ENCODE measurements around the gene CADM2. TPM values are rescaled to one million over a fixed set of nuclear protein-coding genes. Genes with fewer than 3 reads are reported as not detected.

The CADM2 gene
- total RNA-seq, 1 experiment from 2014 or later, result not detected

- Histone ChIP-seq H3K9ac (ENCODE audit: low read length) (no peak overlapping the region), H3K9me3 (ENCODE audit: control insufficient read depth in 1 of 2, insufficient read depth in 1 of 2, low read depth in 1 of 2, low read length in 2 of 2) (peaks cover 10 to 13% of the 10 kb centered on the region in 2 experiments; a peak in 2 of 4 replicates), H3K27me3 (ENCODE audit: insufficient read depth, low read length) (no peaks in the 10 kb centered on the region), H3K4me3 (replicated peaks in 1 of 2; ENCODE audit: low read depth in 1 of 2, low read length in 2 of 2) (no peak overlapping the region), H3K36me3 (ENCODE audit: control insufficient read depth in 1 of 2, insufficient read depth in 2 of 2, low read length in 2 of 2) (no peaks in the 10 kb centered on the region), H4K20me1 (ENCODE audit: insufficient read depth) (no peaks in the 10 kb centered on the region), H3K4me1 (ENCODE audit: control insufficient read depth in 1 of 2, insufficient read depth in 2 of 2, low read length in 2 of 2) (no peaks in the 10 kb centered on the region), H3K27ac (ENCODE audit: low read depth, low read length) (no peak overlapping the region), H3K79me2 (ENCODE audit: insufficient read depth, low read length) (no peaks in the 10 kb centered on the region), H3K4me2 (ENCODE audit: low read length) (no peak overlapping the region), H3K9me2 (ENCODE audit: insufficient read depth) (no peaks in the 10 kb centered on the region), H2AFZ (ENCODE audit: low read depth, low read length, poor library complexity, severe bottlenecking) (no peak overlapping the region)
- no peak for ATAC-seq
- POLR2A ChIA-PET, result no interaction called here
- no peak for DNase-seq (ENCODE audit: low read depth, low spot score)
- intact Hi-C loops (cut with micrococcal nuclease), result no loop called here
- no TSS peak for BruUV-seq (replicated peaks)
- RAD21 ChIA-PET (ENCODE audit: low non-redundant PET in 1 of 2, low total read pairs in 2 of 2, uncharacterized antibody in 2 of 2, unreplicated experiment in 2 of 2), result no interaction called here
- CTCF ChIA-PET, result no interaction called here
- TF ChIP-seq, protein P1, sequence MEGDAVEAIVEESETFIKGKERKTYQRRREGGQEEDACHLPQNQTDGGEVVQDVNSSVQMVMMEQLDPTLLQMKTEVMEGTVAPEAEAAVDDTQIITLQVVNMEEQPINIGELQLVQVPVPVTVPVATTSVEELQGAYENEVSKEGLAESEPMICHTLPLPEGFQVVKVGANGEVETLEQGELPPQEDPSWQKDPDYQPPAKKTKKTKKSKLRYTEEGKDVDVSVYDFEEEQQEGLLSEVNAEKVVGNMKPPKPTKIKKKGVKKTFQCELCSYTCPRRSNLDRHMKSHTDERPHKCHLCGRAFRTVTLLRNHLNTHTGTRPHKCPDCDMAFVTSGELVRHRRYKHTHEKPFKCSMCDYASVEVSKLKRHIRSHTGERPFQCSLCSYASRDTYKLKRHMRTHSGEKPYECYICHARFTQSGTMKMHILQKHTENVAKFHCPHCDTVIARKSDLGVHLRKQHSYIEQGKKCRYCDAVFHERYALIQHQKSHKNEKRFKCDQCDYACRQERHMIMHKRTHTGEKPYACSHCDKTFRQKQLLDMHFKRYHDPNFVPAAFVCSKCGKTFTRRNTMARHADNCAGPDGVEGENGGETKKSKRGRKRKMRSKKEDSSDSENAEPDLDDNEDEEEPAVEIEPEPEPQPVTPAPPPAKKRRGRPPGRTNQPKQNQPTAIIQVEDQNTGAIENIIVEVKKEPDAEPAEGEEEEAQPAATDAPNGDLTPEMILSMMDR (IDR thresholded peaks at IDR 0.05 in 2 of 3, conservative IDR thresholded peaks at IDR 0.05 in 1 of 3; ENCODE audit: borderline replicate concordance in 1 of 3, insufficient read depth in 1 of 3, low read depth in 2 of 3, low read length in 2 of 3), result no peak
- TF ChIP-seq CBX3 (IDR thresholded peaks at IDR 0.05; ENCODE audit: low read depth) (no peak), EZH2 (IDR thresholded peaks at IDR 0.05) (no peak), ZNF274 (IDR thresholded peaks at IDR 0.05; ENCODE audit: low read depth, low read length) (no peak), ZFX (IDR thresholded peaks at IDR 0.05) (no peak), JUND (IDR thresholded peaks at IDR 0.05) (no peak), YY1 (IDR thresholded peaks at IDR 0.05; ENCODE audit: extremely low read depth, insufficient replicate concordance, low read depth, low read length) (no peak), CEBPB (IDR thresholded peaks at IDR 0.05; ENCODE audit: low read depth) (no peak), EGR1 (IDR thresholded peaks at IDR 0.05; ENCODE audit: low read depth) (no peak), SP1 (IDR thresholded peaks at IDR 0.05; ENCODE audit: low read depth) (no peak), POLR2AphosphoS5 (IDR thresholded peaks at IDR 0.05; ENCODE audit: low read depth, low read length) (no peak), RAD21 (IDR thresholded peaks at IDR 0.05; ENCODE audit: low read depth) (no peak), ELF1 (IDR thresholded peaks at IDR 0.05; ENCODE audit: borderline replicate concordance, low read depth) (no peak), POLR2A (IDR thresholded peaks at IDR 0.05; ENCODE audit: borderline replicate concordance, extremely low read depth, insufficient read depth, insufficient read length) (no peak), FOSL1 (IDR thresholded peaks at IDR 0.05; ENCODE audit: low read depth) (no peak), REST (IDR thresholded peaks at IDR 0.05; ENCODE audit: low read depth) (no peak), EZH2phosphoT487 (IDR thresholded peaks at IDR 0.05; ENCODE audit: borderline replicate concordance) (no peak), TCF7L2 (IDR thresholded peaks at IDR 0.05; ENCODE audit: borderline replicate concordance, extremely low read depth, insufficient read depth, insufficient read length) (no peak), SIN3A (IDR thresholded peaks at IDR 0.05; ENCODE audit: low read depth) (no peak)
- TF ChIP-seq, protein P2, sequence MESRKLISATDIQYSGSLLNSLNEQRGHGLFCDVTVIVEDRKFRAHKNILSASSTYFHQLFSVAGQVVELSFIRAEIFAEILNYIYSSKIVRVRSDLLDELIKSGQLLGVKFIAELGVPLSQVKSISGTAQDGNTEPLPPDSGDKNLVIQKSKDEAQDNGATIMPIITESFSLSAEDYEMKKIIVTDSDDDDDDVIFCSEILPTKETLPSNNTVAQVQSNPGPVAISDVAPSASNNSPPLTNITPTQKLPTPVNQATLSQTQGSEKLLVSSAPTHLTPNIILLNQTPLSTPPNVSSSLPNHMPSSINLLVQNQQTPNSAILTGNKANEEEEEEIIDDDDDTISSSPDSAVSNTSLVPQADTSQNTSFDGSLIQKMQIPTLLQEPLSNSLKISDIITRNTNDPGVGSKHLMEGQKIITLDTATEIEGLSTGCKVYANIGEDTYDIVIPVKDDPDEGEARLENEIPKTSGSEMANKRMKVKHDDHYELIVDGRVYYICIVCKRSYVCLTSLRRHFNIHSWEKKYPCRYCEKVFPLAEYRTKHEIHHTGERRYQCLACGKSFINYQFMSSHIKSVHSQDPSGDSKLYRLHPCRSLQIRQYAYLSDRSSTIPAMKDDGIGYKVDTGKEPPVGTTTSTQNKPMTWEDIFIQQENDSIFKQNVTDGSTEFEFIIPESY (IDR thresholded peaks at IDR 0.05; ENCODE audit: extremely low read depth, insufficient replicate concordance, low read length), result no peak
Observed at GRCh38 chr3:84961011-84961410, 2.2 kb downstream of the CADM2 start.
